ENCODE measurements around the gene RER1. TPM values are rescaled to one million over a fixed set of nuclear protein-coding genes. Genes with fewer than 3 reads are reported as not detected.

Gene RER1
- total RNA-seq, 1 donor = 18.8 TPM

- Histone ChIP-seq H3K4me3 (ENCODE audit: low read length) (no peak overlapping the region), H3K9me3 (ENCODE audit: low read depth, low read length) (no peaks in the 10 kb centered on the region), H3K4me1 (ENCODE audit: insufficient read depth, low read length) (no peaks in the 10 kb centered on the region), H3K27me3 (ENCODE audit: insufficient read depth, low read length) (no peaks in the 10 kb centered on the region)
These were observed 62.6 kb downstream of the RER1 start for GRCh38 chr1:2454227-2454626.

Other genes starting within 250 kb of the RER1 start
- 11.0 TPM for gene FAAP20, start 197.1 kb upstream of the RER1 start, total RNA-seq
- 47.5 TPM for gene SKI, start 163.5 kb upstream of the RER1 start, total RNA-seq
- 4.2 TPM for gene MORN1, start 287 bp upstream of the RER1 start, total RNA-seq
- gene PEX10, start 20.7 kb downstream of the RER1 start, total RNA-seq = 7.5 TPM
- gene PLCH2, start 84.4 kb downstream of the RER1 start, total RNA-seq = 4.7 TPM
- gene PANK4, start 134.8 kb downstream of the RER1 start, total RNA-seq = 33.5 TPM
- not detected for gene HES5, start 138.4 kb downstream of the RER1 start, total RNA-seq
- gene TNFRSF14, start 164.5 kb downstream of the RER1 start, total RNA-seq = 127 TPM
- 4.2 TPM for gene PRXL2B, start 194.9 kb downstream of the RER1 start, total RNA-seq
- gene MMEL1, start 241.2 kb downstream of the RER1 start, total RNA-seq = 0.63 TPM

Data from mononuclear cell (primary cell).